Neuronal stem cell (in vitro differentiated cells): ENCODE measurements around the gene ALG14.
"Not testable (repeated sequence)": the region's sequence is repeated elsewhere in the genome, so short reads cannot be mapped to it uniquely, and the experiment has no call there.

Source experiments
- DNase-seq: peaks from one replicate; pipeline ENCODE4 v3.0.0-alpha.2; 2013; ENCODE audit warnings: low spot score
- H2AFZ ChIP-seq: one replicate; pipeline ENCODE4 v1.6.1; 2013; ENCODE audit warnings: mild to moderate bottlenecking, low read length, inconsistent platforms
- H2AK5ac ChIP-seq: 2 replicates; pipeline ENCODE4 v1.6.1; 2013; ENCODE audit warnings: low read depth, mild to moderate bottlenecking, inconsistent platforms, low read length, moderate library complexity, mixed read lengths
- H2BK120ac ChIP-seq: 2 replicates; pipeline ENCODE4 v1.6.1; 2013; ENCODE audit warnings: low read depth, mild to moderate bottlenecking, inconsistent platforms, low read length, moderate library complexity, mixed read lengths
- H2BK12ac ChIP-seq: one replicate; pipeline ENCODE4 v1.6.1; 2013; ENCODE audit warnings: low read length, inconsistent platforms
- H2BK15ac ChIP-seq: 2 replicates; pipeline ENCODE4 v1.6.1; 2013; ENCODE audit warnings: mild to moderate bottlenecking, low read length, inconsistent platforms, mixed read lengths
- H2BK5ac ChIP-seq: one replicate; pipeline ENCODE4 v1.6.1; 2013; ENCODE audit warnings: inconsistent platforms, mild to moderate bottlenecking, low read length, moderate library complexity
- H3K14ac ChIP-seq: one replicate; pipeline ENCODE4 v1.6.1; 2013; ENCODE audit warnings: low read length, inconsistent platforms
- H3K18ac ChIP-seq: 2 replicates; pipeline ENCODE4 v1.6.1; 2013; ENCODE audit warnings: low read length, inconsistent platforms
- H3K23ac ChIP-seq: 2 replicates; pipeline ENCODE4 v1.6.1; 2013; ENCODE audit warnings: low read depth, mild to moderate bottlenecking, mixed read lengths, low read length, inconsistent platforms; ENCODE audit not compliant: poor library complexity
- H3K27ac ChIP-seq: replicated peaks from 3 replicates; pipeline ENCODE4 v1.5.1; 2013; ENCODE audit warnings: low read length, inconsistent platforms
- H3K27me3 ChIP-seq, 3 experiments: 2 replicates each; pipeline ENCODE4 v1.6.1; 2013; ENCODE audit warnings: low read length in 3 of 3, mild to moderate bottlenecking in 2 of 3, inconsistent platforms in 1 of 3, low read depth in 1 of 3, mixed read lengths in 1 of 3, moderate library complexity in 1 of 3; ENCODE audit not compliant: control insufficient read depth in 3 of 3, insufficient read depth in 3 of 3
- H3K36me3 ChIP-seq, 2 donors: replicated peaks in 1 of 2; 2 replicates each; pipeline ENCODE4 v1.6.1; 2013; ENCODE audit warnings: low read length in 2 of 2; ENCODE audit not compliant: control insufficient read depth in 2 of 2, insufficient read depth in 2 of 2
- H3K4ac ChIP-seq: 2 replicates; pipeline ENCODE4 v1.6.1; 2013; ENCODE audit warnings: inconsistent platforms, mild to moderate bottlenecking, low read length, moderate library complexity
- H3K4me1 ChIP-seq, 2 donors: 1 replicate in 1 of 2; 2 replicates in 1 of 2; pipeline ENCODE4 v1.6.1; 2013; ENCODE audit warnings: low read length in 2 of 2, low read depth in 1 of 2; ENCODE audit not compliant: control insufficient read depth in 2 of 2, insufficient read depth in 1 of 2
- H3K4me2 ChIP-seq: one replicate; pipeline ENCODE4 v1.6.1; 2013; ENCODE audit warnings: mild to moderate bottlenecking, low read length, inconsistent platforms; ENCODE audit not compliant: insufficient read depth, poor library complexity, severe bottlenecking
- H3K4me3 ChIP-seq, 2 donors: 2 replicates each; pipeline ENCODE4 v1.5.1; 2013; ENCODE audit warnings: low read length in 2 of 2, mild to moderate bottlenecking in 2 of 2, inconsistent platforms in 1 of 2, moderate library complexity in 1 of 2
- H3K79me1 ChIP-seq: one replicate; pipeline ENCODE4 v1.6.1; 2013; ENCODE audit warnings: low read depth, mild to moderate bottlenecking, inconsistent platforms, low read length, moderate library complexity
- H3K9ac ChIP-seq: one replicate; pipeline ENCODE4 v1.6.1; 2013; ENCODE audit warnings: mild to moderate bottlenecking, low read depth, low read length, inconsistent platforms; ENCODE audit not compliant: poor library complexity
- H3K9me3 ChIP-seq, 2 donors: replicated peaks in 1 of 2; 2 replicates each; pipeline versions ENCODE3 to v1.6.1; 2013; ENCODE audit warnings: low read length in 2 of 2, mild to moderate bottlenecking in 2 of 2, inconsistent platforms in 1 of 2, low read depth in 1 of 2, mixed read lengths in 1 of 2, moderate library complexity in 1 of 2; ENCODE audit not compliant: control insufficient read depth in 2 of 2, insufficient read depth in 1 of 2
- H4K8ac ChIP-seq: one replicate; pipeline ENCODE4 v1.6.1; 2013; ENCODE audit warnings: low read depth, mild to moderate bottlenecking, inconsistent platforms, low read length, moderate library complexity
- H4K91ac ChIP-seq: one replicate; pipeline ENCODE4 v1.6.1; 2013; ENCODE audit warnings: low read length, low read depth, mild to moderate bottlenecking, inconsistent platforms; ENCODE audit not compliant: poor library complexity
- WGBS, 2 donors: extraction: QIAGEN DNeasy Blood & Tissue Kit; methylation state at CpG; one replicate each; pipeline ENCODE4 v1.1.7; 2013; ENCODE audit warnings: missing lambda C conversion rate in 2 of 2, mixed read lengths in 1 of 2; ENCODE audit not compliant: insufficient read length in 2 of 2, insufficient replicate concordance in 1 of 2; ENCODE audit errors: extremely low coverage in 2 of 2; 5-methylcytosine and 5-hydroxymethylcytosine counted together

Gene ALG14

DNA sequence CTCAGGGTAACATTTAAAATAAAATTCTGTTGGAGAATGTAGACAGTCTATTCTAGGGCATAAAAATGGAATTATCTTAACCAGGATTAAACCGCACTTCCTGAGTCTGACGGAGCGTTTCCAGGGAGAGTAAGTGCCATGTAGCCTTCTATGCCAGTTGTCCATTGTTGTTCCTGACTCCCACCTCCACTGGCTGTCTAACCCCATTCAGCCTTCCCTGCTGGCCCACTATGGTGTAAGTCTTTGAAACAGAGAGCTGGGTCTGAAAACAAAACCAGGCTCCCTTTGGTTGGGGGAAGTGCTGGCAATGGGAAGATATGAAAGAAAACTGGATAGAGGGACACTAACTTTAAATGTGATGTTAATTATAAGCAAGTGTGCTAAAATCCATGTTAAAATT lies 74.6 kb downstream of the ALG14 start:
- Histone ChIP-seq H3K79me1 (no peaks in the 10 kb centered on the region), H3K23ac (no peak overlapping the region), H3K4me1 (peaks cover 13 to 38% of the 10 kb centered on the region in 2 donors), H2BK5ac (no peak overlapping the region), H2BK12ac (no peak overlapping the region), H4K8ac (no peak overlapping the region), H3K9ac (no peak overlapping the region), H3K4me3 (no peak overlapping the region), H2BK120ac (no peak overlapping the region), H4K91ac (no peak overlapping the region), H3K27ac (no peak overlapping the region), H2AK5ac (no peak overlapping the region), H3K4ac (no peak overlapping the region), H2BK15ac (no peak overlapping the region), H3K36me3 (no peaks in the 10 kb centered on the region), H2AFZ (no peak overlapping the region), H3K27me3 (no peaks in the 10 kb centered on the region), H3K9me3 (no peaks in the 10 kb centered on the region), H3K14ac (no peak overlapping the region), H3K4me2 (no peak overlapping the region), H3K18ac (no peak overlapping the region)
- WGBS, 2 donors, result no CpG with 5 or more reads among the region's 3 CpGs
- DNase-seq, result peak; percentile 21

- not testable (repeated sequence) for DNase-seq, H3K79me1 ChIP-seq, H3K9ac ChIP-seq, H4K8ac ChIP-seq, H2BK5ac ChIP-seq, H3K9me3 ChIP-seq, H3K4me3 ChIP-seq, H3K18ac ChIP-seq, H2AK5ac ChIP-seq, H3K14ac ChIP-seq, H3K4me2 ChIP-seq, H3K4ac ChIP-seq, H2BK15ac ChIP-seq, H2AFZ ChIP-seq, H3K27ac ChIP-seq, H4K91ac ChIP-seq, H3K23ac ChIP-seq, H3K36me3 ChIP-seq, H3K27me3 ChIP-seq, H2BK12ac ChIP-seq, H2BK120ac ChIP-seq
- no CpG with 5 or more reads among the region's 6 CpGs for WGBS, 2 donors
- peaks cover 7 to 25% of the 10 kb centered on the region in 2 donors for H3K4me1 ChIP-seq
These were observed 77.2 kb downstream of the ALG14 start for GRCh38 chr1:94995536-94995935.

- Histone ChIP-seq H3K27ac (no peak overlapping the region), H2AFZ (no peak overlapping the region), H3K4me3 (no peak overlapping the region)
These were observed 77.9 kb downstream of the ALG14 start for GRCh38 chr1:94994805-94995204.

DNA sequence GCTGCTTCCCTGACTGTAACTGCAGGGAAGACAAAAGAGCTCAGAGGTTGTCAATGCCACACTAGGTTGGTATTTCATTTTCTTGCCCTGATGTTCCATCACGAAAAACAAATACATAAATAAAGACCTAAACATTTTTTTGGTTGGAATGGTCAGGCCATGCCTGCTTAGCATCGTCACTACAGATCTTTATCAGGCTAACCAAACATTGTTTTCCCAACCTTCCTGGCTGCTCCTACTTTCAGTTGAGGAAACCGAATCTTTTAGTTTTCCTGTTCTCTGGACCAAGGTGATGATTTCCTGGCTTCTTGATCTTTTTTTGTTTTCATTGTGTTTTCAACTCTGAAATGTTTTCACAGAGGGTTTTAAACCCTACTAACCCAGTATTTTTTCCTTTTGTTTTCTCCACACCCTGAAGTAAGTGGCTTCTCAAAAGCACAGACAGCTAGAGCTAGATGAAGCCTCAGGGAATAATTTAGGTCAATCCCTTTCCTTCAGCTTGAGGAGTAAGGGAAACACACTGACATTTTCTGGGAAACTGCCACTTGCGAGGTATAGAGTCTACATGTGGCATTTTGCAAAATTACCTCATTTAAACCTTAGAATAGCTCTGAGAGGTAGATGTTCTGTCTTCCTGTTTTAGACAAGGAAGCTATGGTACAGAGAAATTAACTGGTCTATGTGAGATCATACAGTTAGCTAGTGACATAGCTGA lies 78.7 kb downstream of the ALG14 start:
- Histone ChIP-seq H3K4me3 (no peak overlapping the region), H2AK5ac (no peak overlapping the region), H2BK5ac (no peak overlapping the region), H2BK120ac (no peak overlapping the region), H4K91ac (no peak overlapping the region), H3K4me2 (no peak overlapping the region), H3K4me1 (peaks cover 9 to 16% of the 10 kb centered on the region in 2 donors), H3K23ac (no peak overlapping the region), H3K14ac (no peak overlapping the region), H3K27me3 (no peaks in the 10 kb centered on the region), H3K18ac (no peak overlapping the region), H3K4ac (no peak overlapping the region), H3K36me3 (no peaks in the 10 kb centered on the region), H2BK12ac (no peak overlapping the region), H3K9me3 (no peaks in the 10 kb centered on the region), H4K8ac (no peak overlapping the region), H3K27ac (no peak overlapping the region), H3K9ac (no peak overlapping the region), H2AFZ (no peak overlapping the region), H3K79me1 (no peaks in the 10 kb centered on the region), H2BK15ac (no peak overlapping the region)
- no peak for DNase-seq
- no CpG with 5 or more reads among the region's 4 CpGs for WGBS, 2 donors

More at GRCh38 chr1:94994805-94995204, 77.9 kb downstream of the ALG14 start:
- H3K4me2 ChIP-seq, result no peak overlapping the region
- H3K4ac ChIP-seq, result no peak overlapping the region
- H3K36me3 ChIP-seq, result no peaks in the 10 kb centered on the region
- H3K4me1 ChIP-seq, result peaks cover 7 to 23% of the 10 kb centered on the region in 2 donors
- no peak overlapping the region for H3K9ac ChIP-seq
- no peak overlapping the region for H2BK15ac ChIP-seq
- no peaks in the 10 kb centered on the region for H3K79me1 ChIP-seq
- no peak overlapping the region for H2BK12ac ChIP-seq
- no peak overlapping the region for H4K91ac ChIP-seq
- no peak for DNase-seq
- H4K8ac ChIP-seq, result no peak overlapping the region
- H3K18ac ChIP-seq, result no peak overlapping the region
- H2BK5ac ChIP-seq, result no peak overlapping the region
- no CpG with 5 or more reads among the region's 2 CpGs for WGBS, 2 donors
- H3K27me3 ChIP-seq, result no peaks in the 10 kb centered on the region
- no peak overlapping the region for H2BK120ac ChIP-seq
- no peak overlapping the region for H3K23ac ChIP-seq
- no peak overlapping the region for H2AK5ac ChIP-seq
- H3K14ac ChIP-seq, result no peak overlapping the region
- H3K9me3 ChIP-seq, result no peaks in the 10 kb centered on the region
